Measurements from ENCODE around the gene DENND1A.
"Not testable (repeated sequence)": the region's sequence is repeated elsewhere in the genome, so short reads cannot be mapped to it uniquely, and the experiment has no call there.

DNA sequence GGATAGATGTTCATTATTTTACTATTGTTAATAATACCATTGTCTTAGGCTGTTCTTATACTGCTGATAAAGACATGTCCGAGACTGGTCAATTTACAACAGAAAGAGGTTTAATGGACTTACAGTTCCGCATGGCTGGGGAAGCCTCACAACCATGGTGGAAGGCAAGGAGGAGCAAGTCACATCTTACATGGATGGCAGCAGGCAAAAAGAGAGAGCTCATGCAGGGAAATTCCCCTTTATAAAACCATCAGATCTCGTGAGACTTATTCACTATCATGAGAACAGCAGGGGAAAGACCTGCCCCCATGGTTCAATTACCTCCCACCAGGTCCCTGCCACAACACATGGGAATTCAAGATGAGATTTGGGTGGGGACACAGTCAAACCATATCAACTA is 6.6 kb upstream of the DENND1A start:
- TF ChIP-seq, protein P1, sequence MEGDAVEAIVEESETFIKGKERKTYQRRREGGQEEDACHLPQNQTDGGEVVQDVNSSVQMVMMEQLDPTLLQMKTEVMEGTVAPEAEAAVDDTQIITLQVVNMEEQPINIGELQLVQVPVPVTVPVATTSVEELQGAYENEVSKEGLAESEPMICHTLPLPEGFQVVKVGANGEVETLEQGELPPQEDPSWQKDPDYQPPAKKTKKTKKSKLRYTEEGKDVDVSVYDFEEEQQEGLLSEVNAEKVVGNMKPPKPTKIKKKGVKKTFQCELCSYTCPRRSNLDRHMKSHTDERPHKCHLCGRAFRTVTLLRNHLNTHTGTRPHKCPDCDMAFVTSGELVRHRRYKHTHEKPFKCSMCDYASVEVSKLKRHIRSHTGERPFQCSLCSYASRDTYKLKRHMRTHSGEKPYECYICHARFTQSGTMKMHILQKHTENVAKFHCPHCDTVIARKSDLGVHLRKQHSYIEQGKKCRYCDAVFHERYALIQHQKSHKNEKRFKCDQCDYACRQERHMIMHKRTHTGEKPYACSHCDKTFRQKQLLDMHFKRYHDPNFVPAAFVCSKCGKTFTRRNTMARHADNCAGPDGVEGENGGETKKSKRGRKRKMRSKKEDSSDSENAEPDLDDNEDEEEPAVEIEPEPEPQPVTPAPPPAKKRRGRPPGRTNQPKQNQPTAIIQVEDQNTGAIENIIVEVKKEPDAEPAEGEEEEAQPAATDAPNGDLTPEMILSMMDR (conservative IDR thresholded peaks at IDR 0.05; ENCODE audit: low read length): not testable (repeated sequence)
- not testable (repeated sequence) for TF ChIP-seq EZH2phosphoT487 (IDR thresholded peaks at IDR 0.05; ENCODE audit: borderline replicate concordance)
